Measurements from ENCODE around the gene PCDHB3. TPM values are rescaled to one million over a fixed set of nuclear protein-coding genes. Genes with fewer than 3 reads are reported as not detected.
"Not testable (repeated sequence)": the region's sequence is repeated elsewhere in the genome, so short reads cannot be mapped to it uniquely, and the experiment has no call there.

Gene PCDHB3
- total and polyA plus RNA-seq, 12 donors: 0.29 to 2.0 (median 0.99) TPM

- ATAC-seq (peak in 1 of 8 donors; percentile 51), DNase-seq (peak in 1 of 2 donors; percentile 45)
- H3K27ac ChIP-seq: peak within 1 kb of the TSS in 3 of 10 donors; percentile 3 to 55 (median 35)
- peaks cover 0 to 37% (median 19%) of the 10 kb centered on the region in 7 donors for H3K27me3 ChIP-seq
- no peaks in the 10 kb centered on the region for H3K36me3 ChIP-seq
- intact Hi-C loops (cut with DNase I): loop anchor here in 1 of 10 donors (10.0 kb wide), 1 partner anchor 443 kb away; no protein-coding TSS in a partner anchor
- TF ChIP-seq CTCF (IDR thresholded peaks at IDR 0.05): peak in 8 of 9 donors; percentile 20 to 60 (median 43)
- H3K4me3 ChIP-seq: peak within 1 kb of the TSS; percentile 4 to 59 (median 35)
- no peaks in the 10 kb centered on the region for H3K4me1 ChIP-seq
- 14 to 15% methylated on average over 16 of the region's 16 CpGs for WGBS, 2 donors
- peaks cover 0 to 74% (median 10%) of the 10 kb centered on the region in 11 donors for H3K9me3 ChIP-seq
Measured at GRCh38 chr5:141121563-141121962, 21.3 kb downstream of the PCDHB3 start, which contains the start of gene PCDHB4. Gene PCDHB4 (plus strand): TSS chr5:141121818. CDS start chr5:141121999, 181 bp downstream.

- 31% methylated on average over 12 of the region's 12 CpGs for WGBS, 2 donors
- ATAC-seq (peak in 2 of 8 donors; percentile 44 to 49), DNase-seq (no peak)
- Histone ChIP-seq H3K4me1 (no peaks in the 10 kb centered on the region), H3K36me3 (no peaks in the 10 kb centered on the region), H3K4me3 (peak overlapping the region; percentile 4 to 59 (median 35)), H3K27ac (peak overlapping the region in 3 of 10 donors; percentile 3 to 55 (median 35)), H3K9me3 (peaks cover 0 to 74% (median 7%) of the 10 kb centered on the region in 11 donors), H3K27me3 (peaks cover 0 to 41% (median 19%) of the 10 kb centered on the region in 7 donors)
- intact Hi-C loops (cut with DNase I): loop anchor here in 1 of 10 donors (10.0 kb wide), 1 partner anchor 443 kb away; no protein-coding TSS in a partner anchor
- TF ChIP-seq CTCF (IDR thresholded peaks at IDR 0.05): no peak
Measured at GRCh38 chr5:141121985-141122384, 21.7 kb downstream of the PCDHB3 start.

GRCh38 chr5:141123396-141124135, 23.3 kb downstream of the PCDHB3 start:
- not testable (repeated sequence) for H3K4me3 ChIP-seq, H3K27ac ChIP-seq, DNase-seq, H3K4me1 ChIP-seq, H3K36me3 ChIP-seq, ATAC-seq
- H3K27me3 ChIP-seq: peaks cover 0 to 42% (median 19%) of the 10 kb centered on the region in 7 donors
- intact Hi-C loops (cut with DNase I): loop anchor here in 1 of 10 donors (10.0 kb wide), 1 partner anchor 441 kb away; no protein-coding TSS in a partner anchor
- 27 to 29% methylated on average over 43 to 62 of the region's 73 CpGs for WGBS, 2 donors
- peaks cover 0 to 75% (median 6%) of the 10 kb centered on the region in 11 donors for H3K9me3 ChIP-seq

DNA sequence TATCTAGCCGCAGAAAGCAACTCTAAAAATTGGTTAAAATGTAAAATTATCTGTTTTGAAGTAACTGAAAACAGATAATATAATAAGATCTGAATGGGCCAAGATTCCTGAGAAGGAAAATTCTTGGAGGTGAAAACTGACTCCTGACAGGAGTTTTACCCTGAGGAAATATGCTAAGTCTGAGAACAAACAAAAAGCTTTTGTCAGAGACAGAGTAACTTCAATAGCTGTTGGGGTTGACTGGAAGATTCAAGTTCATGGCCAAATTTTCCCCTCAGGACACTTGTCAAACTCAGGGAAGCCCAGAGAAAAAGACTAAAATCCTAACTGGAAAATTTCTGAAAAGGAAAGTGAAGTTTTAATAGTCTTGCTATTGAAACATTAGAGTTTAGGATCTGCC, 27.0 kb downstream of the PCDHB3 start:
- no peaks in the 10 kb centered on the region for H3K4me1 ChIP-seq
- H3K9me3 ChIP-seq: peaks cover 0 to 85% (median under 1%) of the 10 kb centered on the region in 11 donors
- no peak for DNase-seq
- WGBS, 2 donors: 88 to 91% methylated on average over 1 of the region's 1 CpG
- ATAC-seq: no peak
- no peak overlapping the region for H3K27ac ChIP-seq
- intact Hi-C loops (cut with DNase I): loop anchor here in 1 of 10 donors (10.0 kb wide), 1 partner anchor 437 kb away; no protein-coding TSS in a partner anchor
- no peak for TF ChIP-seq CTCF (IDR thresholded peaks at IDR 0.05)
- H3K4me3 ChIP-seq: no peak overlapping the region
- H3K27me3 ChIP-seq: peaks cover 0 to 33% (median 11%) of the 10 kb centered on the region in 7 donors
- H3K36me3 ChIP-seq: no peaks in the 10 kb centered on the region

Data from heart right ventricle (tissue), 16 donors.